ENCODE data around the gene TPBGL. TPM values are rescaled to one million over a fixed set of nuclear protein-coding genes. Genes with fewer than 3 reads are reported as not detected.
A peak's percentile ranks its signal among the peaks of the same experiment; 100 is the strongest.

TPBGL gene
- total and polyA plus RNA-seq, 5 donors from 2014 or later: 0.11 to 0.12 TPM; not detected in 3

- Histone ChIP-seq H3K27me3 (ENCODE audit: control insufficient read depth, insufficient read depth, low read length) (peaks cover 2% of the 10 kb centered on the region), H3K9me3 (ENCODE audit: control insufficient read depth in 2 of 2, low read length in 2 of 2) (no peaks in the 10 kb centered on the region), H3K4me3 (ENCODE audit: low read depth, low read length) (no peak overlapping the region), H3K4me1 (ENCODE audit: control insufficient read depth, insufficient read depth, low read length, poor library complexity, severe bottlenecking) (no peaks in the 10 kb centered on the region), H3K27ac (ENCODE audit: insufficient read depth, low read length, poor library complexity, severe bottlenecking) (no peak overlapping the region), H3K36me3 (ENCODE audit: control insufficient read depth, insufficient read depth, low read length) (no peaks in the 10 kb centered on the region)
- DNase-seq (no peak), ATAC-seq (ENCODE audit: low read depth in 2 of 2) (no peak)
- Mint-ChIP-seq H3K36me3 (no peaks in the 10 kb centered on the region), H3K27ac (no peak overlapping the region), H3K9me3 (no peaks in the 10 kb centered on the region), H3K4me1 (no peaks in the 10 kb centered on the region), H3K27me3 (peaks cover 14% of the 10 kb centered on the region), H3K4me3 (no peak overlapping the region)
These were observed 36.9 kb upstream of the TPBGL start for GRCh38 chr11:75203641-75204011.

GRCh38 chr11:75204012-75204674 lies 36.4 kb upstream of the TPBGL start:
- Mint-ChIP-seq H3K4me1 (no peaks in the 10 kb centered on the region), H3K9me3 (no peaks in the 10 kb centered on the region), H3K4me3 (no peak overlapping the region), H3K27ac (no peak overlapping the region), H3K36me3 (no peaks in the 10 kb centered on the region), H3K27me3 (peaks cover 14% of the 10 kb centered on the region)
- peaks cover 7% of the 10 kb centered on the region for H3K27me3 ChIP-seq (ENCODE audit: control insufficient read depth, insufficient read depth, low read length)
- no peak for DNase-seq
- H3K4me3 ChIP-seq (ENCODE audit: low read depth, low read length): no peak overlapping the region
- no peak for ATAC-seq (ENCODE audit: low read depth in 2 of 2)
- H3K4me1 ChIP-seq (ENCODE audit: control insufficient read depth, insufficient read depth, low read length, poor library complexity, severe bottlenecking): no peaks in the 10 kb centered on the region
- H3K9me3 ChIP-seq (ENCODE audit: control insufficient read depth in 2 of 2, low read length in 2 of 2): no peaks in the 10 kb centered on the region
- no peak overlapping the region for H3K27ac ChIP-seq (ENCODE audit: insufficient read depth, low read length, poor library complexity, severe bottlenecking)
- no peaks in the 10 kb centered on the region for H3K36me3 ChIP-seq (ENCODE audit: control insufficient read depth, insufficient read depth, low read length)

GRCh38 chr11:75204685-75205563 lies 35.6 kb upstream of the TPBGL start:
- Mint-ChIP-seq H3K4me3 (no peak overlapping the region), H3K27ac (no peak overlapping the region), H3K27me3 (peaks cover 14% of the 10 kb centered on the region), H3K9me3 (no peaks in the 10 kb centered on the region), H3K36me3 (no peaks in the 10 kb centered on the region), H3K4me1 (no peaks in the 10 kb centered on the region)
- peaks cover 7% of the 10 kb centered on the region for H3K27me3 ChIP-seq (ENCODE audit: control insufficient read depth, insufficient read depth, low read length)
- no peaks in the 10 kb centered on the region for H3K9me3 ChIP-seq (ENCODE audit: control insufficient read depth in 2 of 2, low read length in 2 of 2)
- H3K4me3 ChIP-seq (ENCODE audit: low read depth, low read length): no peak overlapping the region
- ATAC-seq (ENCODE audit: low read depth in 2 of 2): peak; percentile 78 to 82
- no peak overlapping the region for H3K27ac ChIP-seq (ENCODE audit: insufficient read depth, low read length, poor library complexity, severe bottlenecking)
- H3K36me3 ChIP-seq (ENCODE audit: control insufficient read depth, insufficient read depth, low read length): no peaks in the 10 kb centered on the region
- DNase-seq: peak; percentile 55 to 79 (median 68)
- H3K4me1 ChIP-seq (ENCODE audit: control insufficient read depth, insufficient read depth, low read length, poor library complexity, severe bottlenecking): no peaks in the 10 kb centered on the region

- H3K27ac Mint-ChIP-seq: no peak overlapping the region
- H3K4me1 Mint-ChIP-seq: no peaks in the 10 kb centered on the region
- no peak overlapping the region for H3K27ac ChIP-seq (ENCODE audit: insufficient read depth, low read length, poor library complexity, severe bottlenecking)
- H3K27me3 ChIP-seq (ENCODE audit: control insufficient read depth, insufficient read depth, low read length): peaks cover 7% of the 10 kb centered on the region
- H3K4me3 ChIP-seq (ENCODE audit: low read depth, low read length): no peak overlapping the region
- DNase-seq (no peak), ATAC-seq (ENCODE audit: low read depth in 2 of 2) (no peak)
- no peak overlapping the region for H3K4me3 Mint-ChIP-seq
- no peaks in the 10 kb centered on the region for H3K36me3 Mint-ChIP-seq
- H3K9me3 Mint-ChIP-seq: no peaks in the 10 kb centered on the region
- no peaks in the 10 kb centered on the region for H3K36me3 ChIP-seq (ENCODE audit: control insufficient read depth, insufficient read depth, low read length)
- no peaks in the 10 kb centered on the region for H3K9me3 ChIP-seq (ENCODE audit: control insufficient read depth in 2 of 2, low read length in 2 of 2)
- peaks cover 14% of the 10 kb centered on the region for H3K27me3 Mint-ChIP-seq
- H3K4me1 ChIP-seq (ENCODE audit: control insufficient read depth, insufficient read depth, low read length, poor library complexity, severe bottlenecking): no peaks in the 10 kb centered on the region
These were observed 35.0 kb upstream of the TPBGL start for GRCh38 chr11:75205564-75206020.

GRCh38 chr11:75208446-75208845 lies 32.1 kb upstream of the TPBGL start:
- no peaks in the 10 kb centered on the region for H3K4me1 ChIP-seq (ENCODE audit: control insufficient read depth, insufficient read depth, low read length, poor library complexity, severe bottlenecking)
- Mint-ChIP-seq H3K27me3 (peaks cover 10% of the 10 kb centered on the region), H3K36me3 (no peaks in the 10 kb centered on the region), H3K4me3 (no peak overlapping the region), H3K27ac (no peak overlapping the region), H3K9me3 (peaks cover 0 to 1% (median 0%) of the 10 kb centered on the region in 7 donors), H3K4me1 (no peaks in the 10 kb centered on the region)
- no peaks in the 10 kb centered on the region for H3K36me3 ChIP-seq (ENCODE audit: control insufficient read depth, insufficient read depth, low read length)
- H3K4me3 ChIP-seq (ENCODE audit: low read depth, low read length): no peak overlapping the region
- H3K9me3 ChIP-seq (ENCODE audit: control insufficient read depth in 2 of 2, low read length in 2 of 2): no peaks in the 10 kb centered on the region
- no peak overlapping the region for H3K27ac ChIP-seq (ENCODE audit: insufficient read depth, low read length, poor library complexity, severe bottlenecking)
- peaks cover 12% of the 10 kb centered on the region for H3K27me3 ChIP-seq (ENCODE audit: control insufficient read depth, insufficient read depth, low read length)
- no peak for DNase-seq
- ATAC-seq (ENCODE audit: low read depth in 2 of 2): no peak

- Mint-ChIP-seq H3K9me3 (peaks cover 0 to 4% (median 0%) of the 10 kb centered on the region in 7 donors), H3K27ac (no peak overlapping the region), H3K4me1 (no peaks in the 10 kb centered on the region)
These were observed 28.2 kb upstream of the TPBGL start for GRCh38 chr11:75212411-75212810.

GRCh38 chr11:75214411-75214821 lies 26.2 kb upstream of the TPBGL start:
- Mint-ChIP-seq H3K27ac (no peak overlapping the region), H3K4me3 (no peak overlapping the region), H3K9me3 (peaks cover 0 to 5% (median 0%) of the 10 kb centered on the region in 7 donors), H3K4me1 (no peaks in the 10 kb centered on the region), H3K36me3 (no peaks in the 10 kb centered on the region), H3K27me3 (peaks cover 16% of the 10 kb centered on the region)
- no peaks in the 10 kb centered on the region for H3K36me3 ChIP-seq (ENCODE audit: control insufficient read depth, insufficient read depth, low read length)
- ATAC-seq (ENCODE audit: low read depth in 2 of 2) (peak; percentile 57 to 58), DNase-seq (peak; percentile 43 to 77 (median 64))
- H3K9me3 ChIP-seq (ENCODE audit: control insufficient read depth in 2 of 2, low read length in 2 of 2): no peaks in the 10 kb centered on the region
- H3K4me3 ChIP-seq (ENCODE audit: low read depth, low read length): no peak overlapping the region
- H3K4me1 ChIP-seq (ENCODE audit: control insufficient read depth, insufficient read depth, low read length, poor library complexity, severe bottlenecking): no peaks in the 10 kb centered on the region
- H3K27me3 ChIP-seq (ENCODE audit: control insufficient read depth, insufficient read depth, low read length): peaks cover 8% of the 10 kb centered on the region
- H3K27ac ChIP-seq (ENCODE audit: insufficient read depth, low read length, poor library complexity, severe bottlenecking): no peak overlapping the region

More at GRCh38 chr11:75212411-75212810, 28.2 kb upstream of the TPBGL start:
- Histone ChIP-seq H3K4me1 (ENCODE audit: control insufficient read depth, insufficient read depth, low read length, poor library complexity, severe bottlenecking) (no peaks in the 10 kb centered on the region), H3K27me3 (ENCODE audit: control insufficient read depth, insufficient read depth, low read length) (peaks cover 15% of the 10 kb centered on the region), H3K9me3 (ENCODE audit: control insufficient read depth in 2 of 2, low read length in 2 of 2) (no peaks in the 10 kb centered on the region), H3K36me3 (ENCODE audit: control insufficient read depth, insufficient read depth, low read length) (no peaks in the 10 kb centered on the region), H3K27ac (ENCODE audit: insufficient read depth, low read length, poor library complexity, severe bottlenecking) (no peak overlapping the region), H3K4me3 (ENCODE audit: low read depth, low read length) (no peak overlapping the region)
- ATAC-seq (ENCODE audit: low read depth in 2 of 2): no peak
- H3K36me3 Mint-ChIP-seq: no peaks in the 10 kb centered on the region
- H3K4me3 Mint-ChIP-seq: no peak overlapping the region
- DNase-seq: no peak
- H3K27me3 Mint-ChIP-seq: peaks cover 5% of the 10 kb centered on the region
